Gastroesophageal sphincter (tissue), 3 donors: ENCODE results near the gene ITM2B.

Experiments
- POLR2A ChIP-seq, 2 donors: fragments of 450-650 bp; IDR thresholded peaks; one replicate each; pipeline ENCODE4 v1.6.1; 2017; ENCODE audit warnings: antibody characterized with exemption in 2 of 2, mild to moderate bottlenecking in 2 of 2, moderate library complexity in 1 of 2
- POLR2AphosphoS5 ChIP-seq: sonication (generic); formaldehyde crosslinking; IDR thresholded peaks from one replicate; pipeline ENCODE4 v1.6.1; 2017; ENCODE audit warnings: antibody characterized with exemption
- TF ChIP-seq, protein P1 (sequence below), 4 experiments: fragments of 200-600 bp in 2 of 4; fragments of 450-650 bp in 2 of 4; sonication (generic) in 1 of 4; IDR thresholded peaks; one replicate each; pipeline ENCODE4 v1.5.1; 2017 to 2019; ENCODE audit warnings: antibody characterized with exemption in 4 of 4, mild to moderate bottlenecking in 2 of 4, moderate library complexity in 2 of 4

DNA sequence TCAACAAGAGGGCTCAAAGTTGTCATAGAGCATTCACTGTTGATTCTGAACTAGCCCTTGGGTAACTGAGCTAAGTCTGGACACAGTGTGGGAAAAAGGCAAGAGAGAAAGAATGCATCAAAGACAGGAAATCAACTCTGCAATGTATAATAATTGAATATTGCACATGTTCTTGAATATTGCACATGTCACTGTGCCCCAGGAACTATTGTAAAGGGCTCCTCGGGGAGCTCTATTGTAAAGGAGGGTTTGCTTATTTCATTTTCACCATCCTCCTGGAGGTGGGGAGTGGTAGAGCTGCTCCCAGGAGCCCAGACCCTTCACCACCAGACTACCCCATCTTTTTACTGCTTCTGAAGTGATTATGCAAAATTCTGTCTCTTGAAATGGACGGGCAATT, 44.4 kb upstream of the ITM2B start:
- TF ChIP-seq, protein P1, sequence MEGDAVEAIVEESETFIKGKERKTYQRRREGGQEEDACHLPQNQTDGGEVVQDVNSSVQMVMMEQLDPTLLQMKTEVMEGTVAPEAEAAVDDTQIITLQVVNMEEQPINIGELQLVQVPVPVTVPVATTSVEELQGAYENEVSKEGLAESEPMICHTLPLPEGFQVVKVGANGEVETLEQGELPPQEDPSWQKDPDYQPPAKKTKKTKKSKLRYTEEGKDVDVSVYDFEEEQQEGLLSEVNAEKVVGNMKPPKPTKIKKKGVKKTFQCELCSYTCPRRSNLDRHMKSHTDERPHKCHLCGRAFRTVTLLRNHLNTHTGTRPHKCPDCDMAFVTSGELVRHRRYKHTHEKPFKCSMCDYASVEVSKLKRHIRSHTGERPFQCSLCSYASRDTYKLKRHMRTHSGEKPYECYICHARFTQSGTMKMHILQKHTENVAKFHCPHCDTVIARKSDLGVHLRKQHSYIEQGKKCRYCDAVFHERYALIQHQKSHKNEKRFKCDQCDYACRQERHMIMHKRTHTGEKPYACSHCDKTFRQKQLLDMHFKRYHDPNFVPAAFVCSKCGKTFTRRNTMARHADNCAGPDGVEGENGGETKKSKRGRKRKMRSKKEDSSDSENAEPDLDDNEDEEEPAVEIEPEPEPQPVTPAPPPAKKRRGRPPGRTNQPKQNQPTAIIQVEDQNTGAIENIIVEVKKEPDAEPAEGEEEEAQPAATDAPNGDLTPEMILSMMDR (IDR thresholded peaks at IDR 0.05) = no peak
- no peak for TF ChIP-seq POLR2A (IDR thresholded peaks at IDR 0.05)
- TF ChIP-seq POLR2AphosphoS5 = no peak
